Tibial artery (tissue), 4 donors: ENCODE measurements around the gene NISCH.

Experiments used
- DNase-seq, 2 donors: peaks; one replicate each; pipeline ENCODE4 v3.0.0-alpha.2; 2019
- H3K27ac ChIP-seq, 2 donors: fragments of 200-600 bp; sonication (generic) in 1 of 2; 1 replicate in 1 of 2; 2 replicates in 1 of 2; pipeline ENCODE4 v1.5.1; 2018 to 2019; ENCODE audit warnings: mild to moderate bottlenecking in 1 of 2
- H3K27me3 ChIP-seq, 2 donors: fragments of 200-600 bp; sonication (generic) in 1 of 2; one replicate each; pipeline versions ENCODE4 v1.5.1 to v1.6.0; 2016 to 2019
- H3K36me3 ChIP-seq, 3 donors: fragments of 200-600 bp; sonication (generic) in 2 of 3; one replicate each; pipeline ENCODE4 v1.5.1; 2016 to 2019; ENCODE audit warnings: mild to moderate bottlenecking in 2 of 3
- H3K4me1 ChIP-seq, 4 donors: fragments of 200-600 bp; sonication (generic) in 2 of 4; 1 replicate in 3 of 4; 2 replicates in 1 of 4; pipeline ENCODE4 v1.5.1; 2016 to 2019
- H3K4me3 ChIP-seq, 2 donors: fragments of 200-600 bp; sonication (generic) in 1 of 2; 1 replicate in 1 of 2; 2 replicates in 1 of 2; pipeline ENCODE4 v1.5.1; 2018 to 2019; ENCODE audit warnings: mild to moderate bottlenecking in 2 of 2
- H3K9me3 ChIP-seq, 3 donors: fragments of 200-600 bp; sonication (generic) in 1 of 3; one replicate each; pipeline ENCODE4 v1.5.1; 2016 to 2019
- intact Hi-C: fragments of 100-400 bp; cut with DNase I; formaldehyde crosslinking; loops from one replicate; pipeline ENCODE4 v1.15.0; 2023; ENCODE audit warnings: low total_unique reads
- TF ChIP-seq, protein P1 (sequence below), 2 experiments: fragments of 200-600 bp in 1 of 2; fragments of 450-650 bp in 1 of 2; IDR thresholded peaks; one replicate each; pipeline ENCODE4 v1.5.1; 2017 to 2019; ENCODE audit warnings: antibody characterized with exemption in 2 of 2, mild to moderate bottlenecking in 1 of 2, moderate library complexity in 1 of 2

Gene NISCH

DNA sequence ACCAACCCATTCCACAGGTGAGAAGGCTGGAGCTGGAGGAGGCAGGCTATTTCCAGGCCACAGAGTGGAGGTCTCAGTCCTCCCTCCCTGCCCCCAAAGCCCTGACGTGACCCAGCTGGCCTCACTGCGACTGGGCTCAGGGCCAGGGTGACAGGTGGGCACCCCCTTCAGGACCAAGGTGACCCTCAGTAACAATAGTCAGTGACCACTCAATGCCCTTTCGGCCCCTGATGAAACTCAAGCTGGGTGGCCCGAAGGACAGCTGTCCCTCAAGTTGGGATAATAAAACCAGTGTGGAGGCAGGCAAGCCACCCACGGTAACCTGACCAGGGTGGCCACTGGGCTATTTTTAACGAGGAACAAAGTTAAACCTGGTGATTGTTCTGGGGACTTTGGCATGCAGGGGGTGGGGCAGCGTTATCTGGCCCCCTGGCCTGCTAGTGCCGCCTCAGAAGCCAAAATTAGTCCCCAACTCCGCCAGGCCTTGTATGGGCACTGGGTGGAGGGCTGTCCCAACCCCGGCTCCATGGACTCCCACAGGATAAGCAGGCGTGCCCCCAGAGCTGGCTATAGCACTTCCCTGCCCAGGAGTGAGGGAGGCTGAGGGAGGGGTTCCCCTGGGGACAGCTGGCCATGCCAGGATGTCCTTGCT lies 2.7 kb upstream of the NISCH start:
- H3K4me3 ChIP-seq, result no peak overlapping the region
- intact Hi-C loops, result loop anchor here (10.0 kb wide), 1 partner anchor 232 kb away; the partner anchor contains the start of genes GNL3 and PBRM1

DNA sequence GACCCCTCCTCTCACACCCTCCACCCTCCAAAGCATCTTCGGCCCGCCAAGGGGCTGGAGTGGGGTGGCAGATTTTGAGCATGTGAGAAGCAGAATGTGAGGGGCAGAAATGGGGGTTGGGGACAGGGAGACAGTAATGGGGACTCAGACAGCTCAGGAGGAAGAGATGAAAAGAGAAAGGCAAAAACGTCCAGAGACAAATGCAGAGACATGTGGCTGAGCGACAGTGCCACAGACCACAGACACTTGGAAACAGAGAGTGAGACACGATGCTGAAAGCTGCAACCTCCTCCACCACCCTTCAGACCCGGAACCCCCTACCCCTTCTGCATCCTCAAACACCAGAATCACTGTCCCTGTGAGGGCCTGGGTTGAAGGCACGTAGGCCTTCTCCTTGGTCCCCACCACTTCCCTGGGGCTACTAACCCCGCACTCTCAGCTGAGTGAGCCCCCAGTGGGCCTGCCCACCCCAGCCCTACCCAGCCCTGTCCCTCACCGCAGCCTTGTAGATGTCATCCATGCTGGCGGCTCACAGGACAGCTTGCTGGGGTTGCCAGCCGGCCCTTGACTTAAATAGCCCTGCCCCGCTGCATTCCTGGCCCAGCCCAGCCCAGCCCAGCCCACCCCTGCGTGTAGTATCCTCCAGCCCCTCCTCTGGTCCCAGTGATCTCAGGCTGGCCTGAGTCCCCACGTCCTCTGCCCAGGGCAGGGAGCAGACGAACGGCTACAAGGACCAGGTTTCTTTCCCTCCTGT lies 1.7 kb upstream of the NISCH start, which contains the start of gene TNNC1:
TSS of gene TNNC1 (minus strand) at position 546 of the 754 bp plus-strand sequence. CDS start at position 520, 26 bp downstream.
- peak within 1 kb of the TSS; percentile 91 to 92 for H3K27ac ChIP-seq
- H3K27me3 ChIP-seq, result no peaks in the 10 kb centered on the region
- no peak for DNase-seq
- TF ChIP-seq, protein P1, sequence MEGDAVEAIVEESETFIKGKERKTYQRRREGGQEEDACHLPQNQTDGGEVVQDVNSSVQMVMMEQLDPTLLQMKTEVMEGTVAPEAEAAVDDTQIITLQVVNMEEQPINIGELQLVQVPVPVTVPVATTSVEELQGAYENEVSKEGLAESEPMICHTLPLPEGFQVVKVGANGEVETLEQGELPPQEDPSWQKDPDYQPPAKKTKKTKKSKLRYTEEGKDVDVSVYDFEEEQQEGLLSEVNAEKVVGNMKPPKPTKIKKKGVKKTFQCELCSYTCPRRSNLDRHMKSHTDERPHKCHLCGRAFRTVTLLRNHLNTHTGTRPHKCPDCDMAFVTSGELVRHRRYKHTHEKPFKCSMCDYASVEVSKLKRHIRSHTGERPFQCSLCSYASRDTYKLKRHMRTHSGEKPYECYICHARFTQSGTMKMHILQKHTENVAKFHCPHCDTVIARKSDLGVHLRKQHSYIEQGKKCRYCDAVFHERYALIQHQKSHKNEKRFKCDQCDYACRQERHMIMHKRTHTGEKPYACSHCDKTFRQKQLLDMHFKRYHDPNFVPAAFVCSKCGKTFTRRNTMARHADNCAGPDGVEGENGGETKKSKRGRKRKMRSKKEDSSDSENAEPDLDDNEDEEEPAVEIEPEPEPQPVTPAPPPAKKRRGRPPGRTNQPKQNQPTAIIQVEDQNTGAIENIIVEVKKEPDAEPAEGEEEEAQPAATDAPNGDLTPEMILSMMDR (IDR thresholded peaks at IDR 0.05), result no peak
- H3K36me3 ChIP-seq, result peaks cover 5 to 14% (median 7%) of the 10 kb centered on the region in 3 donors
- peak within 1 kb of the TSS; percentile 79 to 83 for H3K4me3 ChIP-seq
- H3K4me1 ChIP-seq, result peaks cover 0 to 39% (median 27%) of the 10 kb centered on the region in 4 donors
- H3K9me3 ChIP-seq, result no peaks in the 10 kb centered on the region
- intact Hi-C loops, result loop anchor here (10.0 kb wide), 1 partner anchor 231 kb away; the partner anchor contains the start of genes GNL3 and PBRM1

More for the DNA sequence above, 2.7 kb upstream of the NISCH start:
- no peak overlapping the region for H3K27ac ChIP-seq
- H3K27me3 ChIP-seq, result no peaks in the 10 kb centered on the region
- TF ChIP-seq, protein P1 (IDR thresholded peaks at IDR 0.05), result no peak
- peaks cover 0 to 39% (median 27%) of the 10 kb centered on the region in 4 donors for H3K4me1 ChIP-seq
- H3K36me3 ChIP-seq, result peaks cover 0 to 5% (median 0%) of the 10 kb centered on the region in 3 donors
- no peak for DNase-seq
- H3K9me3 ChIP-seq, result no peaks in the 10 kb centered on the region

DNA sequence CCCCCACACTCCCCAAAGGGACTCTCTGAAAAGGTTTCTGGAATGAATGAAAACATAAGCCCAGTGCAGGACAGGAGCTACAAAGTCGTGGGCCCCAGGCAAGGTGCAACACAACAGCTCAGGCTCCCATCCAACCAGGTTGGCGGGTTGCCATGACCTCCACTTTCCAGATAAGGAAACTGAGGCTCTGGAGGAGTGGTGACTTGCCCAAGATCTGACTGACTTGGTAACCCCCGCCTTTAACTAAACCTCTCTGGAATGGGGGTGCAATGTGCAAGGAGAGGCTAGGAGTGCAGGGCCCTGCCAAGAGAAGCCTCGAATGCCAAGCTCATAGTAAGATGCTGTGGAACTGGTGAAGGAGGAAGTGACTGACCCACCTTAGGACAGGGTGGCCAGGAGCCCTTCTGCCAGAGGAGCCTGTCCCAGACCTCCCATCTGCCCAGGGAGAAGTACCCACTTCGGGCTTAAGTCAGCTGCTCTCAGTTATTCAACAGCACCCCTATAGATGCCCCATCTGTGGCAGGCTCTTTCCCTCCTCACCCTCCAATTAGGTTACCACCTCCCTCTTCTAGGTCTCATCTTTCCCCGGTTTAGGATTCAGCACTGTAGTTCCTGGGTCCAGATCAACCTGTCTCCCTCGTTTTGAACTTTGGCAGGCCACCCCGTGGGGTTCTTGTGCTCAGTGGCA lies 1.0 kb upstream of the NISCH start:
- Histone ChIP-seq H3K9me3 (no peaks in the 10 kb centered on the region), H3K27ac (peak overlapping the region; percentile 91 to 92), H3K4me1 (peaks cover 0 to 39% (median 27%) of the 10 kb centered on the region in 4 donors), H3K4me3 (peak overlapping the region; percentile 79 to 83), H3K36me3 (peaks cover 12 to 21% (median 13%) of the 10 kb centered on the region in 3 donors), H3K27me3 (no peaks in the 10 kb centered on the region)
- TF ChIP-seq, protein P1 (IDR thresholded peaks at IDR 0.05), result no peak
- intact Hi-C loops, result loop anchor here (10.0 kb wide), 1 partner anchor 230 kb away; the partner anchor contains the start of genes GNL3 and PBRM1
- no peak for DNase-seq

DNA sequence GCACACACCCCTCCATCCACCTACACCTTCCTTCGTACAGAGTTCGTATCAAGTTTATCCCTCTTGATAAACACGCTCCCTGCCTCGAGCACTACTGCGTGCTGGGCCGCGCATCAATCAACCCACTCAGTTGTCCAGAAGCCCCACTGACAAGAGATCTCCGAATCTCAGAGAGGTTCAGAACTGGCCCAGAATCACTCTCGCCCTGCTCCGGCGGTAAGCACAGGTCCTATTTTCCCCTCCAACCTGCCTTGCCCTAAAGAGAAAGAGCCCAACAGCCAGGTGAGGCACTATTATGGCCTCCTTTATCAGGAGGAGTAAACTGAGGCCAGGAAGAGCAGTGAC lies 494 bp upstream of the NISCH start:
- intact Hi-C loops, result loop anchor here (10.0 kb wide), 1 partner anchor 230 kb away; the partner anchor contains the start of genes GNL3 and PBRM1

More for the DNA sequence above, 494 bp upstream of the NISCH start:
- H3K36me3 ChIP-seq, result peaks cover 14 to 26% (median 17%) of the 10 kb centered on the region in 3 donors
- H3K27ac ChIP-seq, result peak overlapping the region; percentile 91 to 92
- TF ChIP-seq, protein P1 (IDR thresholded peaks at IDR 0.05), result no peak
- H3K4me3 ChIP-seq, result peak overlapping the region; percentile 79 to 83
- no peak for DNase-seq
- peaks cover 0 to 39% (median 27%) of the 10 kb centered on the region in 4 donors for H3K4me1 ChIP-seq
- no peaks in the 10 kb centered on the region for H3K27me3 ChIP-seq
- no peaks in the 10 kb centered on the region for H3K9me3 ChIP-seq
